H9 (cell line): ENCODE data around the gene HSD17B2. TPM values are rescaled to one million over a fixed set of nuclear protein-coding genes. Genes with fewer than 3 reads are reported as not detected.

ENCODE experiments used
- DNase-seq: peaks from one replicate; pipeline ENCODE4 v3.0.0-alpha.2; 2017
- H2AFZ ChIP-seq: one replicate; pipeline ENCODE4 v1.6.1; 2013; ENCODE audit warnings: mild to moderate bottlenecking, low read length, control low read depth, moderate library complexity
- H2AK5ac ChIP-seq: 2 replicates; pipeline ENCODE4 v1.6.1; 2013; ENCODE audit warnings: low read length, control low read depth, mixed read lengths; ENCODE audit not compliant: insufficient read length
- H2BK120ac ChIP-seq: one replicate; pipeline ENCODE4 v1.6.1; 2013; ENCODE audit warnings: low read depth, mild to moderate bottlenecking, low read length, control low read depth, inconsistent platforms; ENCODE audit not compliant: poor library complexity, severe bottlenecking
- H2BK12ac ChIP-seq: 2 replicates; pipeline ENCODE4 v1.6.1; 2013; ENCODE audit warnings: low read length, control low read depth, mixed read lengths, low read depth; ENCODE audit not compliant: insufficient read length
- H2BK15ac ChIP-seq: 2 replicates; pipeline ENCODE4 v1.6.1; 2013; ENCODE audit warnings: low read depth, low read length, control low read depth
- H2BK20ac ChIP-seq: one replicate; pipeline ENCODE4 v1.6.1; 2013; ENCODE audit warnings: low read depth, mild to moderate bottlenecking, low read length, control low read depth, inconsistent platforms; ENCODE audit not compliant: poor library complexity, severe bottlenecking
- H2BK5ac ChIP-seq: 2 replicates; pipeline ENCODE4 v1.6.1; 2013; ENCODE audit warnings: low read length, control low read depth, mixed read lengths; ENCODE audit not compliant: insufficient read length
- H3K14ac ChIP-seq: 2 replicates; pipeline ENCODE4 v1.6.1; 2013; ENCODE audit warnings: low read length, control low read depth; ENCODE audit not compliant: insufficient read depth
- H3K18ac ChIP-seq: 2 replicates; pipeline ENCODE4 v1.6.1; 2013; ENCODE audit warnings: low read depth, mild to moderate bottlenecking, mixed read lengths, low read length, control low read depth; ENCODE audit not compliant: insufficient read length
- H3K23ac ChIP-seq: 2 replicates; pipeline ENCODE4 v1.6.1; 2013; ENCODE audit warnings: low read length, control low read depth, mixed read lengths, low read depth; ENCODE audit not compliant: insufficient read length
- H3K23me2 ChIP-seq: 2 replicates; pipeline ENCODE4 v1.6.1; 2013; ENCODE audit warnings: low read depth, mild to moderate bottlenecking, mixed read lengths, low read length, control low read depth; ENCODE audit not compliant: insufficient read length, poor library complexity, severe bottlenecking
- H3K27ac ChIP-seq: 2 replicates; pipeline ENCODE4 v1.5.1; 2013; ENCODE audit warnings: low read length, control low read depth, mixed read lengths, low read depth; ENCODE audit not compliant: insufficient read length
- H3K27me3 ChIP-seq: 2 replicates; pipeline ENCODE4 v1.6.1; 2013; ENCODE audit warnings: low read length, control low read depth, inconsistent platforms; ENCODE audit not compliant: insufficient read depth
- H3K4ac ChIP-seq: 2 replicates; pipeline ENCODE4 v1.6.1; 2013; ENCODE audit warnings: low read depth, mild to moderate bottlenecking, control low read depth, inconsistent platforms, low read length, moderate library complexity
- H3K4me1 ChIP-seq: 2 replicates; pipeline ENCODE4 v1.6.1; 2013; ENCODE audit warnings: low read length, control low read depth, inconsistent platforms; ENCODE audit not compliant: insufficient read depth
- H3K4me2 ChIP-seq: 2 replicates; pipeline ENCODE4 v1.6.1; 2013; ENCODE audit warnings: low read length, control low read depth, mixed read lengths; ENCODE audit not compliant: insufficient read length, insufficient read depth
- H3K56ac ChIP-seq: 2 replicates; pipeline ENCODE4 v1.6.1; 2013; ENCODE audit warnings: low read depth, mild to moderate bottlenecking, mixed read lengths, low read length, control low read depth; ENCODE audit not compliant: insufficient read length
- H3K79me1 ChIP-seq: 2 replicates; pipeline ENCODE4 v1.6.1; 2013; ENCODE audit warnings: low read depth, mild to moderate bottlenecking, moderate library complexity, low read length, control low read depth, inconsistent platforms; ENCODE audit not compliant: insufficient read depth, poor library complexity, severe bottlenecking
- H3K79me2 ChIP-seq: 2 replicates; pipeline ENCODE4 v1.6.1; 2013; ENCODE audit warnings: low read length, control low read depth, inconsistent platforms; ENCODE audit not compliant: insufficient read depth
- H3K9ac ChIP-seq: 2 replicates; pipeline ENCODE4 v1.6.1; 2013; ENCODE audit warnings: low read length, control low read depth, mixed read lengths; ENCODE audit not compliant: insufficient read length; ENCODE audit errors: extremely low read depth
- H3K9me3 ChIP-seq: one replicate; pipeline ENCODE4 v1.6.1; 2013; ENCODE audit warnings: low read depth, low read length, inconsistent platforms; ENCODE audit not compliant: control insufficient read depth
- H3T11ph ChIP-seq: one replicate; pipeline ENCODE4 v1.6.1; 2013; ENCODE audit warnings: mild to moderate bottlenecking, low read length, control low read depth, inconsistent platforms
- H4K20me1 ChIP-seq: one replicate; pipeline ENCODE4 v1.6.1; 2013; ENCODE audit not compliant: control insufficient read depth, insufficient read length, insufficient read depth
- H4K5ac ChIP-seq: 2 replicates; pipeline ENCODE4 v1.6.1; 2013; ENCODE audit warnings: low read depth, mild to moderate bottlenecking, mixed read lengths, low read length, control low read depth; ENCODE audit not compliant: insufficient read length
- H4K8ac ChIP-seq: replicated peaks from 2 replicates; pipeline ENCODE4 v1.6.1; 2013; ENCODE audit warnings: low read length, control low read depth, mixed read lengths, low read depth; ENCODE audit not compliant: insufficient read length
- H4K91ac ChIP-seq: 2 replicates; pipeline ENCODE4 v1.6.1; 2013; ENCODE audit warnings: low read depth, mild to moderate bottlenecking, moderate library complexity, mixed read lengths, low read length, control low read depth; ENCODE audit not compliant: insufficient read length
- H3K27ac Mint-ChIP-seq, 3 experiments: 2 replicates in 2 of 3; 3 replicates in 1 of 3; pipeline ENCODE4 v1.8.0; 2020 to 2021; ENCODE audit warnings: mixed read lengths in 3 of 3, mild to moderate bottlenecking in 1 of 3, moderate library complexity in 1 of 3
- H3K27me3 Mint-ChIP-seq: 2 replicates; pipeline ENCODE4 v1.8.0; 2021; ENCODE audit warnings: low read depth, mild to moderate bottlenecking, moderate library complexity, mixed read lengths
- H3K36me3 Mint-ChIP-seq, 3 experiments: 2 replicates in 2 of 3; 3 replicates in 1 of 3; pipeline ENCODE4 v1.8.0; 2020 to 2021; ENCODE audit warnings: low read depth in 3 of 3, mixed read lengths in 3 of 3; ENCODE audit not compliant: insufficient read depth in 1 of 3
- H3K4me1 Mint-ChIP-seq, 2 experiments: 2 replicates each; pipeline ENCODE4 v1.8.0; 2020; ENCODE audit warnings: mixed read lengths in 2 of 2
- H3K4me3 Mint-ChIP-seq, 2 experiments: 2 replicates in 1 of 2; 3 replicates in 1 of 2; pipeline ENCODE4 v1.8.0; 2020 to 2021; ENCODE audit warnings: mild to moderate bottlenecking in 2 of 2, mixed read lengths in 2 of 2, moderate library complexity in 1 of 2
- H3K9me3 Mint-ChIP-seq, 2 experiments: 2 replicates in 1 of 2; 3 replicates in 1 of 2; pipeline ENCODE4 v1.8.0; 2020; ENCODE audit warnings: mild to moderate bottlenecking in 2 of 2, mixed read lengths in 2 of 2, moderate library complexity in 1 of 2
- WGBS: extraction: QIAGEN DNeasy Blood & Tissue Kit; methylation state at CpG from one replicate; pipeline ENCODE4 v1.1.7; 2013; ENCODE audit warnings: missing lambda C conversion rate, low lambda C conversion rate, mixed read lengths; ENCODE audit not compliant: insufficient read length; ENCODE audit errors: extremely low coverage; 5-methylcytosine and 5-hydroxymethylcytosine counted together
- total RNA-seq: library from RNA; stranded (reverse); gene quantifications from 2 replicates; pipeline ENCODE4 v1.2.1, GENCODE V29; 2021
- TF ChIP-seq, protein P1 (sequence below): fragments of 200-600 bp; sonication (generic); conservative IDR thresholded peaks from 3 replicates; pipeline ENCODE4 v1.8.0; 2021; ENCODE audit warnings: antibody characterized with exemption, mild to moderate bottlenecking

HSD17B2 gene
- total RNA-seq, 1 experiment from 2014 or later = not detected

DNA sequence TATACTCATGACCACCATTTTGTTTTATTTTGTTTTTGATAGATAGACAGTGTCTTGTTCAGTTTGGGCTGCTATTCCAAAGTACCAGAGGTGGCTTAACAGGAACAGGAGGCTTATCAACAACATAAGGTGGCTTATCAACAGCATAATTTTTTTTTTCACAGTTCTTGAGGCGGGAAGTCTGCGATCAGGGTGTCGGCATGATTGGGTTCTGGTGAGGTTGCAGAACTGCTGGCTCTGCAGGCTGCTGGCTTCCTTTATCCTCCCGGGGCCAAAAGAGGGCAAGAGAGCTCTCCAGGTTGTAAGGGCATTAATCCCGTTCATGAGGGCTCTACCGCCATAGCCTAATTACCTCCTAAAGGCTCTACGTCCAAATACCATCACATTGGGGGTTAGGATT is 11.8 kb upstream of the HSD17B2 start:
- H3K18ac ChIP-seq = no peak overlapping the region
- Mint-ChIP-seq H3K4me1 (no peaks in the 10 kb centered on the region), H3K4me3 (no peak overlapping the region), H3K27me3 (peaks cover 16% of the 10 kb centered on the region), H3K9me3 (peaks cover 0 to 3% of the 10 kb centered on the region in 2 experiments; a peak in 2 of 5 replicates), H3K27ac (no peak overlapping the region), H3K36me3 (no peaks in the 10 kb centered on the region)
- H4K91ac ChIP-seq = no peak overlapping the region
- no peak overlapping the region for H3K4me2 ChIP-seq
- H3K9me3 ChIP-seq = no peaks in the 10 kb centered on the region
- no peak overlapping the region for H3K9ac ChIP-seq
- no peak overlapping the region for H3K27ac ChIP-seq
- H4K8ac ChIP-seq = no peak overlapping the region
- no peak overlapping the region for H3T11ph ChIP-seq
- no peak overlapping the region for H2BK20ac ChIP-seq
- H3K79me2 ChIP-seq = no peaks in the 10 kb centered on the region
- no peak overlapping the region for H3K4ac ChIP-seq
- H2AFZ ChIP-seq = no peak overlapping the region
- H2BK120ac ChIP-seq = no peak overlapping the region
- no peak overlapping the region for H3K14ac ChIP-seq
- no peak for DNase-seq
- WGBS = no CpG with 5 or more reads among the region's 7 CpGs
- no peak overlapping the region for H2AK5ac ChIP-seq
- no peak overlapping the region for H4K5ac ChIP-seq
- no peaks in the 10 kb centered on the region for H3K79me1 ChIP-seq
- TF ChIP-seq, protein P1, sequence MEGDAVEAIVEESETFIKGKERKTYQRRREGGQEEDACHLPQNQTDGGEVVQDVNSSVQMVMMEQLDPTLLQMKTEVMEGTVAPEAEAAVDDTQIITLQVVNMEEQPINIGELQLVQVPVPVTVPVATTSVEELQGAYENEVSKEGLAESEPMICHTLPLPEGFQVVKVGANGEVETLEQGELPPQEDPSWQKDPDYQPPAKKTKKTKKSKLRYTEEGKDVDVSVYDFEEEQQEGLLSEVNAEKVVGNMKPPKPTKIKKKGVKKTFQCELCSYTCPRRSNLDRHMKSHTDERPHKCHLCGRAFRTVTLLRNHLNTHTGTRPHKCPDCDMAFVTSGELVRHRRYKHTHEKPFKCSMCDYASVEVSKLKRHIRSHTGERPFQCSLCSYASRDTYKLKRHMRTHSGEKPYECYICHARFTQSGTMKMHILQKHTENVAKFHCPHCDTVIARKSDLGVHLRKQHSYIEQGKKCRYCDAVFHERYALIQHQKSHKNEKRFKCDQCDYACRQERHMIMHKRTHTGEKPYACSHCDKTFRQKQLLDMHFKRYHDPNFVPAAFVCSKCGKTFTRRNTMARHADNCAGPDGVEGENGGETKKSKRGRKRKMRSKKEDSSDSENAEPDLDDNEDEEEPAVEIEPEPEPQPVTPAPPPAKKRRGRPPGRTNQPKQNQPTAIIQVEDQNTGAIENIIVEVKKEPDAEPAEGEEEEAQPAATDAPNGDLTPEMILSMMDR = no peak
- H2BK12ac ChIP-seq = no peak overlapping the region
- H3K23me2 ChIP-seq = no peaks in the 10 kb centered on the region
- no peak overlapping the region for H2BK5ac ChIP-seq
- H3K56ac ChIP-seq = no peak overlapping the region
- no peaks in the 10 kb centered on the region for H3K4me1 ChIP-seq
- H3K27me3 ChIP-seq = no peaks in the 10 kb centered on the region
- H3K23ac ChIP-seq = no peak overlapping the region
- H2BK15ac ChIP-seq = no peak overlapping the region
- H4K20me1 ChIP-seq = no peaks in the 10 kb centered on the region
